HEK293 (cell line): Measurements from ENCODE around the gene R3HDM4.
A peak's percentile ranks its signal among the peaks of the same experiment; 100 is the strongest.

Experiments
- CTCF ChIA-PET: fragments of 350-600 bp; formaldehyde crosslinking; extraction: SDS; loops from one replicate; lab custom pipeline; 2021; ENCODE audit warnings: antibody characterized with exemption; lab: Yijun Ruan, JAX
- POLR2A ChIA-PET: fragments of 300-600 bp; formaldehyde crosslinking; extraction: SDS; loops from one replicate; lab custom pipeline; 2020; ENCODE audit warnings: antibody characterized with exemption, inconsistent platforms; lab: Yijun Ruan, JAX
- H3K27ac ChIP-seq: fragments of 200-500 bp; sonication (Bioruptor generic); 2 replicates; pipeline ENCODE4 v1.5.1; 2014; ENCODE audit warnings: low read depth, low read length, control low read depth, inconsistent platforms; ENCODE audit errors: extremely low read depth
- H3K36me3 ChIP-seq, 2 experiments: fragments of 200-500 bp in 1 of 2; sonication (Bioruptor generic) in 1 of 2; 1 replicate in 1 of 2; 2 replicates in 1 of 2; pipeline ENCODE4 v1.5.1; 2014 to 2017; ENCODE audit warnings: inconsistent platforms in 2 of 2, low read length in 2 of 2; ENCODE audit not compliant: control insufficient read depth in 2 of 2, insufficient read depth in 1 of 2
- H3K4me1 ChIP-seq: fragments of 200-500 bp; sonication (Bioruptor generic); 2 replicates; pipeline ENCODE4 v1.5.1; 2014; ENCODE audit warnings: mild to moderate bottlenecking, low read length, inconsistent platforms; ENCODE audit not compliant: control insufficient read depth, insufficient read depth
- H3K4me3 ChIP-seq: 2 replicates; pipeline ENCODE4 v1.5.1; 2011; ENCODE audit warnings: low read depth, mild to moderate bottlenecking, control low read depth, low read length, moderate library complexity
- H3K9me3 ChIP-seq: fragments of 200-500 bp; sonication (Bioruptor generic); 2 replicates; pipeline ENCODE4 v1.5.1; 2014; ENCODE audit warnings: low read depth, low read length, inconsistent platforms; ENCODE audit not compliant: control insufficient read depth, insufficient read depth
- FEZF1 ChIP-seq: fragments of 450-650 bp; formaldehyde crosslinking; IDR thresholded peaks from 2 replicates; pipeline ENCODE4 v1.5.1; 2016; ENCODE audit warnings: missing biosample characterization, missing genetic modification characterization
- KLF8 ChIP-seq: fragments of 450-650 bp; formaldehyde crosslinking; IDR thresholded peaks from 2 replicates; pipeline ENCODE4 v1.5.1; 2016; ENCODE audit warnings: missing biosample characterization, missing genetic modification characterization
- KLF9 ChIP-seq: fragments of 450-650 bp; formaldehyde crosslinking; IDR thresholded peaks from 2 replicates; pipeline ENCODE4 v1.5.1; 2016; ENCODE audit warnings: missing biosample characterization, missing genetic modification characterization, low read depth
- PATZ1 ChIP-seq: fragments of 450-650 bp; formaldehyde crosslinking; IDR thresholded peaks from 2 replicates; pipeline ENCODE4 v1.5.1; 2016; ENCODE audit warnings: missing biosample characterization, missing genetic modification characterization
- PBX3 ChIP-seq: sonication (generic); formaldehyde crosslinking; IDR thresholded peaks from 2 replicates; pipeline ENCODE4 v1.8.1; 2022; ENCODE audit warnings: mild to moderate bottlenecking, moderate library complexity, missing genetic modification reagents
- SP2 ChIP-seq: fragments of 450-650 bp; formaldehyde crosslinking; IDR thresholded peaks from 2 replicates; pipeline ENCODE4 v1.5.1; 2016; ENCODE audit warnings: missing biosample characterization, missing genetic modification characterization
- YY2 ChIP-seq: fragments of 450-650 bp; formaldehyde crosslinking; IDR thresholded peaks from 2 replicates; pipeline ENCODE4 v1.5.1; 2016; ENCODE audit warnings: missing biosample characterization, missing genetic modification characterization
- ZBTB21 ChIP-seq: fragments of 450-650 bp; formaldehyde crosslinking; IDR thresholded peaks from 2 replicates; pipeline ENCODE4 v1.5.1; 2017; ENCODE audit warnings: missing biosample characterization, missing genetic modification characterization
- ZBTB26 ChIP-seq: fragments of 450-650 bp; formaldehyde crosslinking; optimal IDR thresholded peaks from 2 replicates; pipeline ENCODE3; 2016; ENCODE audit warnings: missing biosample characterization, mild to moderate bottlenecking, missing genetic modification characterization
- ZBTB6 ChIP-seq: fragments of 450-650 bp; formaldehyde crosslinking; IDR thresholded peaks from 2 replicates; pipeline ENCODE4 v1.5.1; 2017; ENCODE audit warnings: missing biosample characterization, missing genetic modification characterization
- ZFP3 ChIP-seq: fragments of 450-650 bp; formaldehyde crosslinking; IDR thresholded peaks from 2 replicates; pipeline ENCODE4 v1.5.1; 2016; ENCODE audit warnings: low read depth, missing biosample characterization, missing genetic modification characterization
- ZNF112 ChIP-seq: fragments of 450-650 bp; formaldehyde crosslinking; IDR thresholded peaks from 2 replicates; pipeline ENCODE4 v1.5.0; 2017; ENCODE audit warnings: missing biosample characterization, missing genetic modification characterization
- ZNF280D ChIP-seq: fragments of 450-650 bp; formaldehyde crosslinking; IDR thresholded peaks from 2 replicates; pipeline ENCODE4 v1.5.1; 2016; ENCODE audit warnings: missing biosample characterization, missing genetic modification characterization
- ZNF324 ChIP-seq: fragments of 450-650 bp; formaldehyde crosslinking; IDR thresholded peaks from 2 replicates; pipeline ENCODE4 v1.5.1; 2016; ENCODE audit warnings: missing biosample characterization, missing genetic modification characterization
- ZNF48 ChIP-seq: fragments of 450-650 bp; formaldehyde crosslinking; IDR thresholded peaks from 2 replicates; pipeline ENCODE4 v1.5.1; 2016; ENCODE audit warnings: missing biosample characterization, missing genetic modification characterization
- ZNF514 ChIP-seq: fragments of 450-650 bp; formaldehyde crosslinking; IDR thresholded peaks from 2 replicates; pipeline ENCODE4 v1.5.1; 2016; ENCODE audit warnings: missing biosample characterization, missing genetic modification characterization
- ZNF555 ChIP-seq: fragments of 450-650 bp; formaldehyde crosslinking; conservative IDR thresholded peaks from 2 replicates; pipeline ENCODE4 v1.5.1; 2017; ENCODE audit warnings: missing biosample characterization, mild to moderate bottlenecking, missing genetic modification characterization, inconsistent platforms
- ZNF558 ChIP-seq: fragments of 450-650 bp; formaldehyde crosslinking; IDR thresholded peaks from 2 replicates; pipeline ENCODE4 v1.5.1; 2016; ENCODE audit warnings: missing biosample characterization, missing genetic modification characterization
- ZNF621 ChIP-seq: fragments of 450-650 bp; formaldehyde crosslinking; IDR thresholded peaks from 2 replicates; pipeline ENCODE4 v1.5.1; 2017; ENCODE audit warnings: missing biosample characterization, missing genetic modification characterization
- ZNF623 ChIP-seq: fragments of 450-650 bp; formaldehyde crosslinking; IDR thresholded peaks from 2 replicates; pipeline ENCODE4 v1.5.1; 2016; ENCODE audit warnings: missing biosample characterization, missing genetic modification characterization
- ZNF629 ChIP-seq: fragments of 450-650 bp; formaldehyde crosslinking; IDR thresholded peaks from 2 replicates; pipeline ENCODE4 v1.5.1; 2017; ENCODE audit warnings: missing biosample characterization, missing genetic modification characterization
- ZNF76 ChIP-seq: fragments of 450-650 bp; formaldehyde crosslinking; IDR thresholded peaks from 2 replicates; pipeline ENCODE4; 2016; ENCODE audit warnings: low read depth, missing biosample characterization, missing genetic modification characterization, borderline replicate concordance
- ZNF776 ChIP-seq: fragments of 450-650 bp; formaldehyde crosslinking; IDR thresholded peaks from 2 replicates; pipeline ENCODE4 v1.5.0; 2017; ENCODE audit warnings: missing biosample characterization, missing genetic modification characterization, borderline replicate concordance
- ZNF791 ChIP-seq: fragments of 450-650 bp; formaldehyde crosslinking; IDR thresholded peaks from 2 replicates; pipeline ENCODE4 v1.5.1; 2016; ENCODE audit warnings: missing biosample characterization, missing genetic modification characterization

The R3HDM4 gene

GRCh38 chr19:913080-913748, at the start of gene R3HDM4:
TSS of gene R3HDM4 (minus strand) at chr19:913219. CDS start at chr19:913157, 62 bp downstream.
- ChIA-PET CTCF (interaction anchor here (0.6 kb wide), 1 partner anchor 331 kb away, joined by 4 read pairs; no protein-coding TSS in a partner anchor), POLR2A (no interaction called here)
- Histone ChIP-seq H3K4me1 (peaks cover 2% of the 10 kb centered on the region; the same call in 1 of the 2 replicates), H3K27ac (no peak within 1 kb of the TSS; the same call in 1 of the 2 replicates), H3K9me3 (no peaks in the 10 kb centered on the region), H3K4me3 (peak within 1 kb of the TSS; percentile 76), H3K36me3 (no peaks in the 10 kb centered on the region; a peak in 1 of 3 replicates)
- no peak for TF ChIP-seq ZNF791 (tag by site-specific recombination)
- TF ChIP-seq ZFP3 (tag by site-specific recombination) = no peak
- TF ChIP-seq SP2 (tag by site-specific recombination) = 0 out of 2 replicates have a peak, but pooled peaks have one; percentile 10
- TF ChIP-seq ZBTB26 (tag by site-specific recombination) = peak; percentile 50
- no peak for TF ChIP-seq ZNF629 (tag by site-specific recombination)

GRCh38 chr19:961866-962620, 49.0 kb upstream of the R3HDM4 start:
- ChIA-PET CTCF (interaction anchor here (0.7 to 2.1 kb wide), 6 partner anchors 9 to 99 kb away, joined by 3 to 19 read pairs (median 4); no protein-coding TSS in a partner anchor), POLR2A (interaction anchor here (0.6 to 1.1 kb wide), 4 partner anchors 16 to 307 kb away, joined by 3 to 10 read pairs (median 4); partner anchors contain the start of gene CIRBP)
- Histone ChIP-seq H3K4me3 (no peak overlapping the region), H3K27ac (no peak overlapping the region), H3K9me3 (no peaks in the 10 kb centered on the region), H3K36me3 (peaks cover 0 to 47% of the 10 kb centered on the region in 2 experiments; a peak in 2 of 3 replicates), H3K4me1 (no peaks in the 10 kb centered on the region)
- TF ChIP-seq ZNF280D (tag by site-specific recombination) (no peak), ZNF514 (tag by site-specific recombination) (no peak), ZNF623 (tag by site-specific recombination) (no peak), ZBTB21 (tag by site-specific recombination) (no peak), YY2 (tag by site-specific recombination) (no peak), FEZF1 (no peak), PATZ1 (tag by site-specific recombination) (peak; percentile 43), ZNF76 (no peak), PBX3 (CRISPR knock-in tag) (no peak), ZNF48 (tag by site-specific recombination) (no peak), ZNF324 (tag by site-specific recombination) (no peak), ZNF558 (tag by site-specific recombination) (no peak), KLF8 (tag by site-specific recombination) (peak; percentile 46; the same call in 1 of the 2 replicates), ZBTB6 (tag by site-specific recombination) (no peak), KLF9 (tag by site-specific recombination) (peak; percentile 18; the same call in 1 of the 2 replicates), ZNF555 (tag by site-specific recombination) (no peak), ZNF621 (tag by site-specific recombination) (no peak), ZNF112 (tag by site-specific recombination) (no peak), ZNF776 (no peak)
